ENCODE results near the gene OR56A3. TPM values are rescaled to one million over a fixed set of nuclear protein-coding genes. Genes with fewer than 3 reads are reported as not detected.
"Not testable (repeated sequence)": the region's sequence is repeated elsewhere in the genome, so short reads cannot be mapped to it uniquely, and the experiment has no call there.

Gene OR56A3
- total RNA-seq, 1 experiment from 2014 or later: not detected

GRCh38 chr11:5938603-5938965, 3.5 kb upstream of the OR56A3 start:
- no peak overlapping the region for H3K27ac ChIP-seq (ENCODE audit: low read length)
- H3K4me2 ChIP-seq (ENCODE audit: low read length): no peak overlapping the region
- no peaks in the 10 kb centered on the region for H3K9me3 ChIP-seq (ENCODE audit: low read length)
- H2AFZ ChIP-seq (ENCODE audit: low read length): no peak overlapping the region
- no peaks in the 10 kb centered on the region for H3K79me2 ChIP-seq (ENCODE audit: low read length)
- DNase-seq: no peak
- CTCF ChIA-PET: no interaction called here
- intact Hi-C loops (cut with micrococcal nuclease): no loop called here
- no peak for ATAC-seq
- H3F3A ChIP-seq (ENCODE audit: low read length, unreplicated experiment): no peaks in the 10 kb centered on the region
- TF ChIP-seq, protein P1, sequence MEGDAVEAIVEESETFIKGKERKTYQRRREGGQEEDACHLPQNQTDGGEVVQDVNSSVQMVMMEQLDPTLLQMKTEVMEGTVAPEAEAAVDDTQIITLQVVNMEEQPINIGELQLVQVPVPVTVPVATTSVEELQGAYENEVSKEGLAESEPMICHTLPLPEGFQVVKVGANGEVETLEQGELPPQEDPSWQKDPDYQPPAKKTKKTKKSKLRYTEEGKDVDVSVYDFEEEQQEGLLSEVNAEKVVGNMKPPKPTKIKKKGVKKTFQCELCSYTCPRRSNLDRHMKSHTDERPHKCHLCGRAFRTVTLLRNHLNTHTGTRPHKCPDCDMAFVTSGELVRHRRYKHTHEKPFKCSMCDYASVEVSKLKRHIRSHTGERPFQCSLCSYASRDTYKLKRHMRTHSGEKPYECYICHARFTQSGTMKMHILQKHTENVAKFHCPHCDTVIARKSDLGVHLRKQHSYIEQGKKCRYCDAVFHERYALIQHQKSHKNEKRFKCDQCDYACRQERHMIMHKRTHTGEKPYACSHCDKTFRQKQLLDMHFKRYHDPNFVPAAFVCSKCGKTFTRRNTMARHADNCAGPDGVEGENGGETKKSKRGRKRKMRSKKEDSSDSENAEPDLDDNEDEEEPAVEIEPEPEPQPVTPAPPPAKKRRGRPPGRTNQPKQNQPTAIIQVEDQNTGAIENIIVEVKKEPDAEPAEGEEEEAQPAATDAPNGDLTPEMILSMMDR (conservative IDR thresholded peaks at IDR 0.05; ENCODE audit: low read depth, low read length): no peak
- no peak for TF ChIP-seq EZH2phosphoT487 (IDR thresholded peaks at IDR 0.05; ENCODE audit: borderline replicate concordance, low read length)
- no peak for TF ChIP-seq EZH2 (IDR thresholded peaks at IDR 0.05; ENCODE audit: low read length, unreplicated experiment)
- H3K27me3 ChIP-seq (ENCODE audit: low read length): no peaks in the 10 kb centered on the region
- POLR2A ChIA-PET (ENCODE audit: unreplicated experiment): no interaction called here
- no peak overlapping the region for H3K4me3 ChIP-seq (ENCODE audit: low read length)
- no TSS peak for BruUV-seq (replicated peaks)
- H3K4me1 ChIP-seq (ENCODE audit: insufficient read depth, low read length): no peaks in the 10 kb centered on the region
- H3K36me3 ChIP-seq (ENCODE audit: low read depth, low read length): no peaks in the 10 kb centered on the region
- H4K20me1 ChIP-seq (ENCODE audit: low read length): no peaks in the 10 kb centered on the region
- H3K9me2 ChIP-seq (replicated peaks; ENCODE audit: low read length): no peaks in the 10 kb centered on the region
- H3K9ac ChIP-seq (ENCODE audit: low read length): no peak overlapping the region

DNA sequence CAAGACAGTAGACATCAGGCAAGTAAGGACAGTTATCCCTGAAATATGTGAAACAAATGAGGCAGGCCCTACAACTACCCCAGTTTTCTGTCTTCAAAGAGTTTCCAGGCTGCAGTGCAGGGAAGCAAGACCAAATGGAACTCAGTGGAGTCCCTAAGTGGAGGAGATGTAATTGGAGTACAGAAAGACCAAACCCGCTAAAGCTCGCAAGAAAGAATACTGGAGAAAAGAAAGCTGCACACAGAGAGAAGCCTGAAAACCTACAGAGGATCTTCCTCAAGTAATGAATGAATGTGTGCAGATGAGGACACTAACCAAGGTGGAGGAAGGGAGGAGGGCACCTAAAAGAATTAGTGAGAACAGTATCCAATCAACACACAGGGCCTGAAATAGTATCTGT, 1.3 kb upstream of the OR56A3 start:
- BruUV-seq (replicated peaks): no TSS peak
- intact Hi-C loops (cut with micrococcal nuclease): no loop called here
- H3K4me1 ChIP-seq (ENCODE audit: insufficient read depth, low read length): no peaks in the 10 kb centered on the region
- POLR2A ChIA-PET (ENCODE audit: unreplicated experiment): no interaction called here
- no peak overlapping the region for H3K4me3 ChIP-seq (ENCODE audit: low read length)
- no peak overlapping the region for H3K9ac ChIP-seq (ENCODE audit: low read length)
- H3K36me3 ChIP-seq (ENCODE audit: low read depth, low read length): no peaks in the 10 kb centered on the region
- H3K4me2 ChIP-seq (ENCODE audit: low read length): no peak overlapping the region
- H4K20me1 ChIP-seq (ENCODE audit: low read length): no peaks in the 10 kb centered on the region
- H3K9me2 ChIP-seq (replicated peaks; ENCODE audit: low read length): no peaks in the 10 kb centered on the region
- no peak overlapping the region for H2AFZ ChIP-seq (ENCODE audit: low read length)
- TF ChIP-seq, protein P1 (conservative IDR thresholded peaks at IDR 0.05; ENCODE audit: low read depth, low read length): no peak
- TF ChIP-seq EZH2phosphoT487 (IDR thresholded peaks at IDR 0.05; ENCODE audit: borderline replicate concordance, low read length) (no peak), EZH2 (IDR thresholded peaks at IDR 0.05; ENCODE audit: low read length, unreplicated experiment) (no peak)
- DNase-seq (no peak), ATAC-seq (no peak)
- 0 out of 2 replicates have a peak, but pooled peaks cover 5% of the 10 kb centered on the region for H3K27me3 ChIP-seq (ENCODE audit: low read length)
- H3K9me3 ChIP-seq (ENCODE audit: low read length): no peaks in the 10 kb centered on the region
- H3K27ac ChIP-seq (ENCODE audit: low read length): no peak overlapping the region
- CTCF ChIA-PET: no interaction called here
- H3F3A ChIP-seq (ENCODE audit: low read length, unreplicated experiment): no peaks in the 10 kb centered on the region
- H3K79me2 ChIP-seq (ENCODE audit: low read length): no peaks in the 10 kb centered on the region

DNA sequence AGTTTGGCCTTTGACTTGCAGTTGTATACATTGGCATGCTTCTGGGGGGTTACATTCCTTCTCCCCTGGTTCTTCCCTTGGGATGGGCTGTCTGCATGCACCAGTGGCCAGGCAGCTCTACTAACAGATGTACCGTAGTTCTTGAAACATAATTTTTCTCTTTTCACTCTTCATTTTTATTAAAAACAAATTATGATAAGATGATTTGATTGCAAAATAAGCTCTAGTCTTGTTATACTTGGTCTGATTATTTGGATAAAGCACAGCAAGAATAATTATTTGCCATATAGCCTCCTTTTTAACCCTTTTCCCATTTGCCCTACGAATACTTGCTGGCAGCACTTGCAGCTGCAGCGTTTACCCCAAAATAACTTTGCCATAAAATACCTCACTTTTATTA, 13.5 kb downstream of the OR56A3 start:
- H3K9me2 ChIP-seq (replicated peaks; ENCODE audit: low read length): no peaks in the 10 kb centered on the region
- TF ChIP-seq EZH2 (IDR thresholded peaks at IDR 0.05; ENCODE audit: low read length, unreplicated experiment): no peak
- no peak for TF ChIP-seq EZH2phosphoT487 (IDR thresholded peaks at IDR 0.05; ENCODE audit: borderline replicate concordance, low read length)
- TF ChIP-seq, protein P1 (conservative IDR thresholded peaks at IDR 0.05; ENCODE audit: low read depth, low read length): no peak
- H3K27ac ChIP-seq (ENCODE audit: low read length): no peak overlapping the region
- H3K4me1 ChIP-seq (ENCODE audit: insufficient read depth, low read length): no peaks in the 10 kb centered on the region
- no TSS peak for BruUV-seq (replicated peaks)
- no peak overlapping the region for H3K4me3 ChIP-seq (ENCODE audit: low read length)
- intact Hi-C loops (cut with micrococcal nuclease): no loop called here
- DNase-seq (no peak), ATAC-seq (no peak)
- no peak overlapping the region for H3K4me2 ChIP-seq (ENCODE audit: low read length)
- H3K27me3 ChIP-seq (ENCODE audit: low read length): no peaks in the 10 kb centered on the region
- H3F3A ChIP-seq (ENCODE audit: low read length, unreplicated experiment): no peaks in the 10 kb centered on the region
- H3K36me3 ChIP-seq (ENCODE audit: low read depth, low read length): no peaks in the 10 kb centered on the region
- ChIA-PET CTCF (no interaction called here), POLR2A (ENCODE audit: unreplicated experiment) (no interaction called here)
- no peak overlapping the region for H2AFZ ChIP-seq (ENCODE audit: low read length)
- no peaks in the 10 kb centered on the region for H3K9me3 ChIP-seq (ENCODE audit: low read length)
- H3K79me2 ChIP-seq (ENCODE audit: low read length): no peaks in the 10 kb centered on the region
- no peak overlapping the region for H3K9ac ChIP-seq (ENCODE audit: low read length)
- H4K20me1 ChIP-seq (ENCODE audit: low read length): no peaks in the 10 kb centered on the region

- H3F3A ChIP-seq (ENCODE audit: low read length, unreplicated experiment); intact Hi-C loops (cut with micrococcal nuclease); DNase-seq; H3K9ac ChIP-seq (ENCODE audit: low read length); H3K4me2 ChIP-seq (ENCODE audit: low read length); H3K27ac ChIP-seq (ENCODE audit: low read length); CTCF ChIA-PET; H3K9me2 ChIP-seq (replicated peaks; ENCODE audit: low read length); H3K4me1 ChIP-seq (ENCODE audit: insufficient read depth, low read length); H3K36me3 ChIP-seq (ENCODE audit: low read depth, low read length); H3K9me3 ChIP-seq (ENCODE audit: low read length); BruUV-seq (replicated peaks); H3K79me2 ChIP-seq (ENCODE audit: low read length); H3K27me3 ChIP-seq (ENCODE audit: low read length); H4K20me1 ChIP-seq (ENCODE audit: low read length); POLR2A ChIA-PET (ENCODE audit: unreplicated experiment); H3K4me3 ChIP-seq (ENCODE audit: low read length); ATAC-seq; H2AFZ ChIP-seq (ENCODE audit: low read length): not testable (repeated sequence)
Observed at GRCh38 chr11:5960704-5961320, 18.8 kb downstream of the OR56A3 start.
